GM12872 (cell line): ENCODE results near the gene PRMT1.

Experiments used
- TF ChIP-seq, protein P1 (sequence below): IDR thresholded peaks from 3 replicates; pipeline ENCODE4 v1.5.1; 2011; ENCODE audit warnings: low read depth, mild to moderate bottlenecking, low read length, moderate library complexity; ENCODE audit not compliant: insufficient read depth

PRMT1 gene

DNA sequence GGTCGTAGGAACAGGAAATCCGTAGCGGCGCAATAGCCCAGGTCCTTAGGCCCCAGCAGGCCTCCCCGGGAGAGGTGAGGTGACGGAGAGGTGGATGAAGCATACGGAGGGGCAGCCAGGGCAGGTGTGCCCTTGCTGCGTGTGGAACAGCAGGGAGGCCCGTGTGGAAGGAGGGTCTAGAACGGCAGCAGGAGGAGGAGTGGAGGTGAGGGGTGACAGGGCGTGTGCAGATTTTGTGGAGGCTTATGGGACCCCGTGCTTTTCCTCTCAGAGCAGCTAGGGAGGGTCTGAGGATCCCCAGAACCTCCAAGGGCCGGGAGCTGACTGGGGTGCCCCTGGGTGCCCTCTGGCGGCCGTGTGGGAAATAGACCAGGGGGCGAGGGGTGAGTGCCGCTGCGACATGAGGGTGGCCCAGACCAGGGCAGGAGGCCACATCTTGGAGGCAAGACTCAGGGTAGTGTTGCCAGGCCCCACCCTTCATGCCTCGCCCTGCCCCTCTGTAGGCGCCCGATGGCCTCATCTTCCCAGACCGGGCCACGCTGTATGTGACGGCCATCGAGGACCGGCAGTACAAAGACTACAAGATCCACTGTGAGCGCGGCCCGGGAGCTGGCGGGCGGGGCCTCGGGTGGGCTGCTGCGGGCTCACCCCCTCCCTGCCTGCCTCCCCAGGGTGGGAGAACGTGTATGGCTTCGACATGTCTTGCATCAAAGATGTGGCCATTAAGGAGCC is 7.3 kb downstream of the PRMT1 start:
- TF ChIP-seq, protein P1, sequence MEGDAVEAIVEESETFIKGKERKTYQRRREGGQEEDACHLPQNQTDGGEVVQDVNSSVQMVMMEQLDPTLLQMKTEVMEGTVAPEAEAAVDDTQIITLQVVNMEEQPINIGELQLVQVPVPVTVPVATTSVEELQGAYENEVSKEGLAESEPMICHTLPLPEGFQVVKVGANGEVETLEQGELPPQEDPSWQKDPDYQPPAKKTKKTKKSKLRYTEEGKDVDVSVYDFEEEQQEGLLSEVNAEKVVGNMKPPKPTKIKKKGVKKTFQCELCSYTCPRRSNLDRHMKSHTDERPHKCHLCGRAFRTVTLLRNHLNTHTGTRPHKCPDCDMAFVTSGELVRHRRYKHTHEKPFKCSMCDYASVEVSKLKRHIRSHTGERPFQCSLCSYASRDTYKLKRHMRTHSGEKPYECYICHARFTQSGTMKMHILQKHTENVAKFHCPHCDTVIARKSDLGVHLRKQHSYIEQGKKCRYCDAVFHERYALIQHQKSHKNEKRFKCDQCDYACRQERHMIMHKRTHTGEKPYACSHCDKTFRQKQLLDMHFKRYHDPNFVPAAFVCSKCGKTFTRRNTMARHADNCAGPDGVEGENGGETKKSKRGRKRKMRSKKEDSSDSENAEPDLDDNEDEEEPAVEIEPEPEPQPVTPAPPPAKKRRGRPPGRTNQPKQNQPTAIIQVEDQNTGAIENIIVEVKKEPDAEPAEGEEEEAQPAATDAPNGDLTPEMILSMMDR: peak; percentile 79

DNA sequence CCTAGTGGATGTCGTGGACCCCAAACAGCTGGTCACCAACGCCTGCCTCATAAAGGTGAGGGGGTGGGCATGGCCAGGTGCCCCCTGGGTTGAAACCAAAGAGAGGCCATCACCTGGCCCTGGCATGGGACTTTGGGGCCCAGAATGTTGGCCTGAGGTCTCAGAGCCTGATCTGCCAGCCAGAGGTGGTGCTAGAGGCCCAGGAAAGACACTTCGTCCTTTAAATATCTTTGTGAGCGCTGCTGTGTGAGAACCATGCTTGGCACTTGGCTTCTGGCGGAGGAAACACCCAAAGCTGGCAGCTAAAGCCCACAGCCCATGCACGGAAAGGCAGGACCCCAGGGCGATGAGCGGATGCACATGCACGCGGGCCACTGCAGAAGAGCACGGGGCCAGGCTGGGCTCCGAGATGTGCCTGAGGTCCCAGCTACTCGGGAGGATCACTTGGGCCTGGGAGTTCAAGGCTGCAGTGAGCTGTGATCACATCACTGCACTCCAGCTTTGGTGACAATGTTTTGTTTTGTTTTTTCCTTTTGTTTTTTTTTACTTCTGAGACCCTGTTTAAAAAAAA is 8.0 kb downstream of the PRMT1 start:
- TF ChIP-seq, protein P1: no peak

DNA sequence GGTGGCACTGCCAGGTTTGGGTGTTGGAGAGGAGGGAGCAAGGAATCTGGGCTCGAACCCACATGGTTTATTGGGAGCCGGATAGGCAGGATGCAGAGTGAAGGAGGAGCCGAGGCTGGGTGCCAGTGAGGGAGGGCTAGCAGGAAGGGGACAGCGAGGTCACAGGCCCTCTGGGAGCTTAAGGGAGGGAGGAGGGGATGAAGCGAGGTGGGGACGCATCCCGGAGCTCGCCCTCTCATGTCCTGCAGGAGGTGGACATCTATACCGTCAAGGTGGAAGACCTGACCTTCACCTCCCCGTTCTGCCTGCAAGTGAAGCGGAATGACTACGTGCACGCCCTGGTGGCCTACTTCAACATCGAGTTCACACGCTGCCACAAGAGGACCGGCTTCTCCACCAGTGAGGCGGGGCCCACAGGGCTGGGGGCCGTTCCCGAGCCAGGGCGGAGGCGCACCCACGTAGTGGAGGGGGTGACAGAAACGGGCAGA is 8.8 kb downstream of the PRMT1 start:
- TF ChIP-seq, protein P1: no peak

DNA sequence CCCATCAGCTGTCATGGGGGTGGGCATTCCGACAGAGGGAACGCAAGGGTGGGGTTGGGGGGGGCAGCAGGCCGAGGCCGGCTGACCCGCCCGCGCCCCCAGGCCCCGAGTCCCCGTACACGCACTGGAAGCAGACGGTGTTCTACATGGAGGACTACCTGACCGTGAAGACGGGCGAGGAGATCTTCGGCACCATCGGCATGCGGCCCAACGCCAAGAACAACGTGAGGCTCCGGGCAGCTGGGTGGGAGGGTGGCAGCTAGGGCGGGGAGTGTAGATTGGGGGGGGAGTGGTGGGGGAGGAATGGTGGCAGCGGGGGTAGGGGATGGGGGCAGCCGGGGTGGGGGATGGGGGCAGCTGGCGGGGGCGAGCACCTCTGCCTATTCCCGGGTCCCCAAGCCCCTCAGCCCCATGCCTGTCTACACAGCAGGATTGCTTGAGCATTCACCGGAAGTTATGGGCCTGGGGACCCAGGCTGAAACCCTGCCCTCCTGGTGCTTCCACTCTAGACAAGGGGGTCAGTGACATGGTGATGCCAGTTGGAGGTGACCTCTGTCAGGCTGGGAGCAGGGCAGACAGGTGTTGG is 9.5 kb downstream of the PRMT1 start:
- TF ChIP-seq, protein P1: no peak

DNA sequence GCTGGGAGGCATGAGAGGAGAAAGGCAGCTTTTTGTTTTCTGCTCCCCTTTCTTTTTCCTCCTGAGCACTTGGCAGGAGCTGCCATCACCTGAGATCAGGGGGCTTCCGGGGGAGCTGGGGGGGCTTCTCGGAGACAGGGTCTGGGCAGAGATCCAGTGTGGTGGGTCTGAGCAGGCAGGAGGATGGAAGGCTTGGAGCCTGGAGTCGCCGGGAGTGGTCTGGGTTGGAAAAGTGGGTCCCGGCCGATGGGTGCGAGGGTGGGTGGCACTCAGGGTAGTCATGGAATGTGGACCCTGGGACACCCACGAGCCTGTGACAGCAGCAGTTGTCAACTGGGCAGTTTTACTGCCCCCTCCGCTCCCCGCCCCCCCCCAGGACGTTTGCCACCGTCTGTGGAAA is 10.1 kb downstream of the PRMT1 start:
- TF ChIP-seq, protein P1: no peak

DNA sequence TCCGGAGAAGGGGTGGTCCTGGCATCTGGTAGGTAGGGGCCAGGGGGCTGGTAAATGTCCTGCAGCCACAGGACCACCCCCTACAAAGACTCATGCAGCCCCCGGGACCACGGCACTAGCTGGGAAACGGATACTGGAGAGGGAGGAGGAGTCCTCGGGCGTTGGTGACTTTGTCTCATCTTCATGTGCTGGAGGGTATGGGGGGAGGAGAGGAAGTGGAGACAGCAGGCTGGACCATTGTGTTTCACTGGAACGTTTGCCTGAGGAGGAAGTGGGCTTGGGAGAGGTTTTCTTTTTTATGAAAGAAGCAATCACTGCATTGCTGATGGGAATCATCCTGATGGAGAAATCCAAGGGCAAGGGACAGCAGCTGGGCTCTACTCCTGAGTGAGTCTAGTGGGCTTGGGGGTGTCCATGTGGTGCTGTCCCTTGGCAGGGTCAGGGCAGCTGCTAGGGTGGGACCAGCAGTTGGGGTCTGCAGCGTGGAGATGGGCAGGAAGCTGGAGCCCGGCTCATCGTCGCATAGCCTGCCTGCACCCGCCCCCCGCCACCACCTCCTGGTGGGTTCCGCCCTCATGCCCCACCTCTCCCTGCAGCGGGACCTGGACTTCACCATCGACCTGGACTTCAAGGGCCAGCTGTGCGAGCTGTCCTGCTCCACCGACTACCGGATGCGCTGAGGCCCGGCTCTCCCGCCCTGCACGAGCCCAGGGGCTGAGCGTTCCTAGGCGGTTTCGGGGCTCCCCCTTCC is 10.7 kb downstream of the PRMT1 start:
- TF ChIP-seq, protein P1: no peak

DNA sequence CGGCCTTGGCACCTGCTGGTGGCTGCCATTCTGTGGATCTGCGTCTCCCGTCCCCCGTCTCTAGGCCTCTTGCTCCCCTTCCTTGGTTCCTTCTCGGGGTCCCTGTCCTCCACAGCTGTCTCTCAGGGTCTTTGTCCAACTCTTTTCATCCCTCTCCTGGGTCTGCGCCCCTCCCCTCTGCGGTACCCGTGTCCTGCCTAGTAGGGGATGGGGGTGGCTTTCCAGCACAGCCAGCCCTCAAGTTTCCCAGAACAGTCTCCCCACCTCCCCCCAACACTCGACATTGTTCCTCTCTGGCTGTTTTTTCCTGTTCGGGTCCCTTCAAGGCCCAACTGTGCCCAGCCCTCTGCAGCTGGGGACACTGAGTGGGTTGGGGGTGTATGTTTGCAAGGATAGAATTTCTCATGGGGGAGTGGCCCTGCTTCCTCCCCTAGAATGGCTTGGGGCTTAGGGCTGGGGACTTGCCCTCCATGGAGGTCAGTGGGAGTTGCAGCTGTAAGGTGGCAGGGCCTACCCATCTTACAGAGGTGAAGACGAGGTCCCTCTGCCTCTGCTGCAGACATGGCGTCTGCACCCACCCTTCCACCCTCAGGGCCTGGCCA is 11.6 kb downstream of the PRMT1 start:
- TF ChIP-seq, protein P1: no peak
